Measurements from ENCODE around the gene PLEKHG2. TPM values are rescaled to one million over a fixed set of nuclear protein-coding genes. Genes with fewer than 3 reads are reported as not detected.

The PLEKHG2 gene
- polyA plus RNA-seq, 3 donors from 2014 or later = 3.7 to 4.3 TPM; not detected in 1

DNA sequence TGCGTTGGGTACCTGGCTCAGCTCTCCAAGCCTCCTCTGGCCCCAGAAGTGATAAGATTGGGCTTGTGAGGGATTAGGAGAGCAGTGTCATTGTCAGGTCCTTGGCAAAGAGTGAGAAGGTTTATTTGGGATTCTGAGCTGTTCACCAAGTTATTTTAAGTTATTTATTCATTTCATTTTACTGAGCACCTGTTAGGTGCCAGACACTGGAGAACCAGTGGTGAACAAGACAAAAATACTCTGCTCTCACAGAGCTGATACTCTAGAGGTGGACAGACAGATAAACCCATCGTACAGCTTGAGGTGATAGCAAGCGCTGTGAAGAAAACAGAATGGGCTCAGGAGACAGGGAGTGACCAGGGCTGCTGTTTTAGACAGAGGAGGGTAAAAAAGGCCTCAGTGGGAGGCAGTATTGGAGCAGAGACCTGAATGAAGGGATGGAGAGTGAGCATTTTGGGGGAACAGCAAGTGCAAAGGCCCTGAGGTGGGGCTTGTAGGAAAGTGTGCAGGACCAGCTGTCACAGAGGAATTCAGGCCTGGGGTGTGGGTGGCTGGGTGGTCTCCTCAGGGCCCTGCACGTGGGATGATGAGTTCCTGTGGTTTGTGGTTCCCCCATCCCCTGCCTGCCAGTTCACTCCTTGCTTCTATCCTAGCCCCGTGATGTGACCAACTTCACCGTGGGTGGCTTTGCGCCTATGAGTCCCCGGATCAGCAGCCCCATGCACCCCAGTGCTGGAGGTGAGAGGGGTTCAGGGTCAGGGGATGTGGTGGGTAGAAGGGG is 59.5 kb downstream of the PLEKHG2 start:
- Mint-ChIP-seq H3K27me3 (ENCODE audit: low read depth in 3 of 3) (peaks cover 5 to 11% (median 6%) of the 10 kb centered on the region in 3 donors), H3K4me1 (peaks cover 7 to 8% of the 10 kb centered on the region in 2 donors), H3K9me3 (no peaks in the 10 kb centered on the region), H3K4me3 (no peak overlapping the region), H3K36me3 (peaks cover 15 to 53% (median 15%) of the 10 kb centered on the region in 3 donors), H3K27ac (peak overlapping the region in 4 of 6 donors; percentile 20 to 67 (median 59))
- no peak for DNase-seq

DNA sequence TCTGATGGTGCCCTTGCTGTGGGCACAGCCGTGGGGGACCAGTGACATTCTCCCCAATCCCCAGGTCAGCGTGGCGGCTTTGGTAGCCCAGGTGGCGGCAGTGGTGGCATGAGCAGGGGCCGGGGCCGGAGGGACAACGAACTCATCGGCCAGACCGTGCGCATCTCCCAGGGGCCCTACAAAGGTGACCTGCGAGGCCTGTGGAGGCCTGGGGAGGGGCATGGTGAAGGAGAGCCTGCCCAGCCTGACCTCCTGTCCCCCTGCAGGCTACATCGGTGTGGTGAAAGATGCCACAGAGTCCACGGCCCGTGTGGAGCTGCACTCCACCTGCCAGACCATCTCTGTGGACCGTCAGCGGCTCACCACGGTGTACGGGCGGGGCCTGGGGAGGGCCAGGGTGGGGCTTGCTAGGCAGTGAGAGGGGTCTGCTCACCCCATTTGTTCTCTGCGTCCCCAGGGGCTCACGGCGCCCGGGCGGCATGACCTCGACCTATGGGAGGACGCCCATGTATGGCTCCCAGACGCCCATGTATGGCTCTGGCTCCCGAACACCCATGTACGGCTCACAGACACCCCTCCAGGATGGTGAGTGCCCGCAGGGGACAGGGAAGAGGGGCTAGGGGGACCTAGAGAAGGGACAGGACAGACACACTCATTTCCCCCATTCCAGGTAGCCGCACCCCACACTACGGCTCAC is 60.4 kb downstream of the PLEKHG2 start:
- no peak for DNase-seq
- H3K27ac Mint-ChIP-seq = peak overlapping the region in 1 of 6 donors; percentile 12

GRCh38 chr19:39473443-39473960 is 61.0 kb downstream of the PLEKHG2 start:
- DNase-seq = no peak
- Mint-ChIP-seq H3K4me1 (peaks cover 7 to 8% of the 10 kb centered on the region in 2 donors), H3K27ac (peak overlapping the region in 1 of 6 donors; percentile 55), H3K27me3 (ENCODE audit: low read depth in 3 of 3) (peaks cover 5 to 10% (median 6%) of the 10 kb centered on the region in 3 donors), H3K9me3 (no peaks in the 10 kb centered on the region), H3K4me3 (no peak overlapping the region), H3K36me3 (peaks cover 15 to 42% (median 15%) of the 10 kb centered on the region in 3 donors)

More for the DNA sequence above, 60.4 kb downstream of the PLEKHG2 start:
- H3K27me3 Mint-ChIP-seq (ENCODE audit: low read depth in 3 of 3) = peaks cover 5 to 11% (median 6%) of the 10 kb centered on the region in 3 donors
- H3K4me3 Mint-ChIP-seq = no peak overlapping the region
- peaks cover 7 to 8% of the 10 kb centered on the region in 2 donors for H3K4me1 Mint-ChIP-seq
- peaks cover 15 to 48% (median 15%) of the 10 kb centered on the region in 3 donors for H3K36me3 Mint-ChIP-seq
- no peaks in the 10 kb centered on the region for H3K9me3 Mint-ChIP-seq

DNA sequence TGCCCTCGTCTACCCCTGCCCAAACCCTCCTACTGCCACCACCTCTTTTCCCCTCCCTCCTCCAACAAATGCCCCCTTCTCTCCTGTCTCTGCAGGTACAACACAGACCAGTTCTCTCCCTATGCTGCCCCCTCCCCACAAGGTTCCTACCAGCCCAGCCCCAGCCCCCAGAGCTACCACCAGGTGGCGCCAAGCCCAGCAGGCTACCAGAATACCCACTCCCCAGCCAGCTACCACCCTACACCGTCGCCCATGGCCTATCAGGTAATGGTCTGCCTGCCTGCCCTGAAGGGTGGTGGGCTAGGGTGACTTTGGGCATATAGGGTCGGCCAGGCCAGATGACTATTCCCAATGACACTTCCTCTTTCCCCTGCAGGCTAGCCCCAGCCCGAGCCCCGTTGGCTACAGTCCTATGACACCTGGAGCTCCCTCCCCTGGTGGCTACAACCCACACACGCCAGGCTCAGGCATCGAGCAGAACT is 61.7 kb downstream of the PLEKHG2 start:
- Mint-ChIP-seq H3K4me3 (no peak overlapping the region), H3K9me3 (no peaks in the 10 kb centered on the region), H3K27me3 (ENCODE audit: low read depth in 3 of 3) (peaks cover 5 to 6% (median 6%) of the 10 kb centered on the region in 3 donors), H3K27ac (peak overlapping the region in 3 of 6 donors; percentile 26 to 67 (median 49)), H3K4me1 (peaks cover 7 to 8% of the 10 kb centered on the region in 2 donors), H3K36me3 (peaks cover 15 to 35% (median 15%) of the 10 kb centered on the region in 3 donors)
- peak; percentile 55 to 61 (median 60) for DNase-seq

DNA sequence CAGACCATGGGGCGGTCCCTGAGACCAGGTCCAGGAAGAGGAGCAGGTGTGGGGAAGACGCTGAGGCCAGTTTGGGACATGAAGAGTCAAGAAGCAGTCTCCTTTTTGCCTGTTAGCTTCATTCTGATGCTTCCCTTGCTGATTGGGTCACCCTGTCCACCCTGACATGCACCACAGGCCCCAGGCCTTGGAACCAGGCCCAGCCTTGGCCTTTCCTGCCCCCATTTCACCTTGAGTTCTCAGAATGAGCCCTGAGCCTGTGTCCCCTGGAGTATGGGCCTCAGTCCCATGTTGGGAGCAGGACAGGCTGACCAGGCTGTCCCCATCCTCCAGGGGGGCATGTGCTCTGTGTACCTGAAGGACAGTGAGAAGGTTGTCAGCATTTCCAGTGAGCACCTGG is 63.3 kb downstream of the PLEKHG2 start:
- Mint-ChIP-seq H3K27ac (peak overlapping the region in 1 of 6 donors; percentile 61), H3K36me3 (peaks cover 11 to 23% (median 15%) of the 10 kb centered on the region in 3 donors), H3K4me1 (peaks cover 16 to 19% of the 10 kb centered on the region in 2 donors), H3K9me3 (no peaks in the 10 kb centered on the region), H3K4me3 (no peak overlapping the region), H3K27me3 (ENCODE audit: low read depth in 3 of 3) (peaks cover 0 to 6% (median 5%) of the 10 kb centered on the region in 3 donors)
- DNase-seq = no peak

Other genes starting within 250 kb of the PLEKHG2 start
- not detected for gene NCCRP1, start 215.7 kb upstream of the PLEKHG2 start, polyA plus RNA-seq
- gene SYCN, start 208.4 kb upstream of the PLEKHG2 start, polyA plus RNA-seq = not detected
- not detected for gene IFNL3, start 167.7 kb upstream of the PLEKHG2 start, polyA plus RNA-seq
- gene IFNL4, start 163.8 kb upstream of the PLEKHG2 start, polyA plus RNA-seq = under 1 TPM in 1 of 3 donors, not detected in 2; 0.45 TPM
- not detected for gene IFNL2, start 144.3 kb upstream of the PLEKHG2 start, polyA plus RNA-seq
- gene IFNL1, start 116.3 kb upstream of the PLEKHG2 start, polyA plus RNA-seq = 1 to 10 TPM; 2.2 to 4.8 (median 2.3) TPM
- gene LRFN1, start 91.8 kb upstream of the PLEKHG2 start, polyA plus RNA-seq = 10 to 100 TPM in 1 of 3 donors, 1 to 10 TPM in 2; 4.8 to 16.0 (median 5.4) TPM
- 1,000 to 10,000 TPM in 2 of 3 donors, 100 to 1,000 TPM in 1; 990 to 1,609 (median 1,254) TPM for gene GMFG, start 76.6 kb upstream of the PLEKHG2 start, polyA plus RNA-seq
- gene SAMD4B, start 70.2 kb upstream of the PLEKHG2 start, polyA plus RNA-seq = 10 to 100 TPM in 1 of 3 donors, 1 to 10 TPM in 2; 2.9 to 17.8 (median 3.9) TPM
- 10 to 100 TPM; 18.9 to 48.1 (median 31.6) TPM for gene PAF1, start 21.6 kb upstream of the PLEKHG2 start, polyA plus RNA-seq
- gene MED29, start 21.3 kb upstream of the PLEKHG2 start, polyA plus RNA-seq = 10 to 100 TPM; 41.6 to 64.7 (median 41.8) TPM
- 100 to 1,000 TPM; 305 to 745 (median 318) TPM for gene ZFP36, start 5.8 kb upstream of the PLEKHG2 start, polyA plus RNA-seq
- 1,000 to 10,000 TPM in 1 of 3 donors, 100 to 1,000 TPM in 2; 733 to 1,627 (median 903) TPM for gene RPS16, start 23.3 kb downstream of the PLEKHG2 start, polyA plus RNA-seq
- gene SUPT5H, start 32.9 kb downstream of the PLEKHG2 start, polyA plus RNA-seq = 100 to 1,000 TPM in 1 of 3 donors, 10 to 100 TPM in 2; 30.5 to 114 (median 67.0) TPM
- gene TIMM50, start 68.2 kb downstream of the PLEKHG2 start, polyA plus RNA-seq = 10 to 100 TPM; 50.4 to 65.2 (median 58.6) TPM
- gene DLL3, start 86.3 kb downstream of the PLEKHG2 start, polyA plus RNA-seq = not detected
- not detected for gene SELENOV, start 102.5 kb downstream of the PLEKHG2 start, polyA plus RNA-seq
- gene EID2B, start 120.2 kb downstream of the PLEKHG2 start, polyA plus RNA-seq = 1 to 10 TPM; 5.4 to 6.9 (median 5.7) TPM
- gene EID2, start 127.5 kb downstream of the PLEKHG2 start, polyA plus RNA-seq = 10 to 100 TPM; 22.1 to 24.9 (median 22.6) TPM
- gene LGALS13, start 189.9 kb downstream of the PLEKHG2 start, polyA plus RNA-seq = not detected
- gene LGALS16, start 243.2 kb downstream of the PLEKHG2 start, polyA plus RNA-seq = not detected

Measured in immature natural killer cell (primary cell).